Duodenal mucosa (tissue), 2 donors: ENCODE results near the gene NFIC.

Experiments
- H3K27ac ChIP-seq: one replicate; pipeline ENCODE4 v1.7.0; 2013; ENCODE audit warnings: low read depth, low read length
- H3K27me3 ChIP-seq, 2 donors: one replicate each; pipeline ENCODE4 v1.7.0; 2013; ENCODE audit warnings: low read length in 2 of 2, control low read depth in 1 of 2; ENCODE audit not compliant: insufficient read depth in 2 of 2, control insufficient read depth in 1 of 2
- H3K36me3 ChIP-seq, 2 donors: one replicate each; pipeline ENCODE4 v1.7.0; 2013; ENCODE audit warnings: low read length in 2 of 2, control low read depth in 1 of 2; ENCODE audit not compliant: insufficient read depth in 2 of 2, control insufficient read depth in 1 of 2
- H3K4me1 ChIP-seq, 2 donors: one replicate each; pipeline ENCODE4 v1.7.0; 2013; ENCODE audit warnings: low read length in 2 of 2, control low read depth in 1 of 2; ENCODE audit not compliant: insufficient read depth in 2 of 2, control insufficient read depth in 1 of 2
- H3K4me3 ChIP-seq, 2 donors: one replicate each; pipeline ENCODE4 v1.7.0; 2013; ENCODE audit warnings: low read length in 2 of 2, low read depth in 1 of 2
- H3K9ac ChIP-seq, 2 donors: one replicate each; pipeline ENCODE4 v1.7.0; 2013; ENCODE audit warnings: low read length in 2 of 2, low read depth in 1 of 2
- H3K9me3 ChIP-seq, 2 donors: one replicate each; pipeline ENCODE4 v1.7.0; 2013; ENCODE audit warnings: low read length in 2 of 2, control low read depth in 1 of 2; ENCODE audit not compliant: control insufficient read depth in 1 of 2

NFIC gene

GRCh38 chr19:3491396-3492119, 125.2 kb downstream of the NFIC start:
- no peak overlapping the region for H3K27ac ChIP-seq
- H3K36me3 ChIP-seq: peaks cover 5 to 41% of the 10 kb centered on the region in 2 donors
- H3K9ac ChIP-seq: no peak overlapping the region
- H3K27me3 ChIP-seq: no peaks in the 10 kb centered on the region
- H3K9me3 ChIP-seq: no peaks in the 10 kb centered on the region
- no peak overlapping the region for H3K4me3 ChIP-seq
- no peaks in the 10 kb centered on the region for H3K4me1 ChIP-seq

GRCh38 chr19:3492131-3492839, 125.9 kb downstream of the NFIC start:
- Histone ChIP-seq H3K4me3 (no peak overlapping the region), H3K4me1 (no peaks in the 10 kb centered on the region), H3K9me3 (no peaks in the 10 kb centered on the region), H3K27ac (no peak overlapping the region), H3K9ac (no peak overlapping the region), H3K27me3 (no peaks in the 10 kb centered on the region), H3K36me3 (peaks cover 5 to 47% of the 10 kb centered on the region in 2 donors)

- Histone ChIP-seq H3K27me3 (no peaks in the 10 kb centered on the region), H3K27ac (no peak overlapping the region), H3K9me3 (no peaks in the 10 kb centered on the region), H3K9ac (no peak overlapping the region), H3K4me3 (no peak overlapping the region), H3K4me1 (no peaks in the 10 kb centered on the region), H3K36me3 (peaks cover 5 to 49% of the 10 kb centered on the region in 2 donors)
Measured at GRCh38 chr19:3492919-3493318, 126.5 kb downstream of the NFIC start.

GRCh38 chr19:3493651-3494050, 127.3 kb downstream of the NFIC start:
- Histone ChIP-seq H3K27ac (no peak overlapping the region), H3K27me3 (no peaks in the 10 kb centered on the region), H3K36me3 (peaks cover 5 to 49% of the 10 kb centered on the region in 2 donors), H3K9me3 (no peaks in the 10 kb centered on the region), H3K4me3 (no peak overlapping the region), H3K4me1 (no peaks in the 10 kb centered on the region), H3K9ac (no peak overlapping the region)

GRCh38 chr19:3494051-3494450, 127.7 kb downstream of the NFIC start:
- Histone ChIP-seq H3K4me1 (no peaks in the 10 kb centered on the region), H3K9ac (no peak overlapping the region), H3K27me3 (no peaks in the 10 kb centered on the region), H3K27ac (no peak overlapping the region), H3K9me3 (no peaks in the 10 kb centered on the region), H3K4me3 (no peak overlapping the region), H3K36me3 (peaks cover 5 to 49% of the 10 kb centered on the region in 2 donors)

- Histone ChIP-seq H3K4me3 (no peak overlapping the region), H3K36me3 (peaks cover 5 to 49% of the 10 kb centered on the region in 2 donors), H3K4me1 (peaks cover under 1% of the 10 kb centered on the region in 2 donors), H3K9ac (no peak overlapping the region), H3K27ac (no peak overlapping the region), H3K9me3 (no peaks in the 10 kb centered on the region), H3K27me3 (no peaks in the 10 kb centered on the region)
Measured at GRCh38 chr19:3494559-3494958, 128.2 kb downstream of the NFIC start.

- no peak overlapping the region for H3K4me3 ChIP-seq
- H3K27me3 ChIP-seq: no peaks in the 10 kb centered on the region
- no peaks in the 10 kb centered on the region for H3K9me3 ChIP-seq
- peaks cover 3 to 44% of the 10 kb centered on the region in 2 donors for H3K36me3 ChIP-seq
- H3K9ac ChIP-seq: no peak overlapping the region
- peaks cover 10 to 11% of the 10 kb centered on the region in 2 donors for H3K4me1 ChIP-seq
- no peak overlapping the region for H3K27ac ChIP-seq
Measured at GRCh38 chr19:3496392-3497273, 130.2 kb downstream of the NFIC start.

GRCh38 chr19:3497757-3498520, 131.6 kb downstream of the NFIC start:
- Histone ChIP-seq H3K9ac (no peak overlapping the region), H3K36me3 (peaks cover 0 to 33% of the 10 kb centered on the region in 2 donors), H3K9me3 (no peaks in the 10 kb centered on the region), H3K4me1 (peaks cover 10 to 11% of the 10 kb centered on the region in 2 donors), H3K27ac (no peak overlapping the region), H3K27me3 (no peaks in the 10 kb centered on the region), H3K4me3 (no peak overlapping the region)

GRCh38 chr19:3499738-3500428, 133.5 kb downstream of the NFIC start:
- Histone ChIP-seq H3K36me3 (peaks cover 0 to 20% of the 10 kb centered on the region in 2 donors), H3K4me3 (peak overlapping the region; percentile 80 to 97), H3K4me1 (peaks cover 10 to 14% of the 10 kb centered on the region in 2 donors), H3K9ac (peak overlapping the region; percentile 81 to 96), H3K27me3 (no peaks in the 10 kb centered on the region), H3K9me3 (no peaks in the 10 kb centered on the region), H3K27ac (peak overlapping the region; percentile 94)
